Neural progenitor cell (in vitro differentiated cells): ENCODE data around the gene DAGLB. TPM values are rescaled to one million over a fixed set of nuclear protein-coding genes. Genes with fewer than 3 reads are reported as not detected.

Experiments used
- DNase-seq: peaks from one replicate; pipeline ENCODE4 v3.0.0-alpha.2; 2016; ENCODE audit warnings: low spot score
- H2AFZ ChIP-seq: fragments of 200-600 bp; sonication (generic); replicated peaks from 2 replicates; pipeline ENCODE4 v1.6.1; 2016; ENCODE audit warnings: antibody characterized with exemption
- H3F3A ChIP-seq: fragments of 200-600 bp; sonication (generic); 2 replicates; pipeline ENCODE4 v1.6.1; 2016; ENCODE audit warnings: antibody characterized with exemption, low read depth
- H3K27ac ChIP-seq: fragments of 200-600 bp; sonication (generic); 2 replicates; pipeline ENCODE4 v1.5.1; 2016; ENCODE audit warnings: mild to moderate bottlenecking
- H3K27me3 ChIP-seq: fragments of 200-600 bp; sonication (generic); 2 replicates; pipeline ENCODE4 v1.6.1; 2016; ENCODE audit warnings: mild to moderate bottlenecking, moderate library complexity
- H3K36me3 ChIP-seq: fragments of 200-600 bp; sonication (generic); 2 replicates; pipeline ENCODE4 v1.5.1; 2016
- H3K4me1 ChIP-seq: fragments of 200-600 bp; sonication (generic); 2 replicates; pipeline ENCODE4 v1.6.1; 2016; ENCODE audit warnings: mixed run types
- H3K4me2 ChIP-seq: fragments of 200-600 bp; sonication (generic); 2 replicates; pipeline ENCODE4 v1.6.1; 2016
- H3K4me3 ChIP-seq: fragments of 200-600 bp; sonication (generic); 2 replicates; pipeline ENCODE4 v1.5.1; 2016
- H3K79me2 ChIP-seq: fragments of 200-600 bp; sonication (generic); 2 replicates; pipeline ENCODE4 v1.6.1; 2016; ENCODE audit warnings: low read depth
- H3K9ac ChIP-seq: fragments of 200-600 bp; sonication (generic); 2 replicates; pipeline ENCODE4 v1.6.1; 2016
- H3K9me3 ChIP-seq: fragments of 200-600 bp; sonication (generic); 2 replicates; pipeline ENCODE4 v1.5.1; 2016; ENCODE audit warnings: low read depth
- H4K20me1 ChIP-seq: fragments of 200-600 bp; sonication (generic); 2 replicates; pipeline ENCODE4 v1.6.1; 2016; ENCODE audit warnings: low read depth
- H3K27ac Mint-ChIP-seq: 3 replicates; pipeline ENCODE4 v1.8.0; 2021; ENCODE audit warnings: mixed read lengths
- H3K27me3 Mint-ChIP-seq: 2 replicates; pipeline ENCODE4 v1.8.0; 2022; ENCODE audit warnings: low read depth, mild to moderate bottlenecking, inconsistent platforms, moderate library complexity, mixed read lengths; ENCODE audit not compliant: insufficient read depth
- H3K36me3 Mint-ChIP-seq: 3 replicates; pipeline ENCODE4 v1.8.0; 2021; ENCODE audit warnings: mixed read lengths
- H3K4me1 Mint-ChIP-seq: 3 replicates; pipeline ENCODE4 v1.8.0; 2021; ENCODE audit warnings: mixed read lengths
- H3K4me3 Mint-ChIP-seq: 3 replicates; pipeline ENCODE4 v1.8.0; 2021; ENCODE audit warnings: mild to moderate bottlenecking, moderate library complexity, mixed read lengths
- H3K9me3 Mint-ChIP-seq: 3 replicates; pipeline ENCODE4 v1.8.0; 2020; ENCODE audit warnings: mixed read lengths
- EZH2 ChIP-seq: fragments of 200-600 bp; sonication (generic); IDR thresholded peaks from 2 replicates; pipeline ENCODE4 v1.6.1; 2017; ENCODE audit warnings: antibody characterized with exemption, mild to moderate bottlenecking, moderate library complexity
- EZH2phosphoT487 ChIP-seq: fragments of 200-600 bp; sonication (generic); IDR thresholded peaks from 2 replicates; pipeline ENCODE4 v1.6.1; 2017; ENCODE audit warnings: antibody characterized with exemption
- total RNA-seq: library from RNA; depleted of rRNA; stranded (reverse); fragments of >200 nt; gene quantifications from 2 replicates; pipeline ENCODE4 v1.2.3, GENCODE V29; 2015; ENCODE audit warnings: low replicate concordance
- TF ChIP-seq, protein P1 (sequence below): fragments of 200-600 bp; sonication (generic); IDR thresholded peaks from 2 replicates; pipeline ENCODE4 v1.5.1; 2017; ENCODE audit warnings: antibody characterized with exemption, mild to moderate bottlenecking

DAGLB gene
- total RNA-seq, 1 donor from 2014 or later, result 28.0 TPM

DNA sequence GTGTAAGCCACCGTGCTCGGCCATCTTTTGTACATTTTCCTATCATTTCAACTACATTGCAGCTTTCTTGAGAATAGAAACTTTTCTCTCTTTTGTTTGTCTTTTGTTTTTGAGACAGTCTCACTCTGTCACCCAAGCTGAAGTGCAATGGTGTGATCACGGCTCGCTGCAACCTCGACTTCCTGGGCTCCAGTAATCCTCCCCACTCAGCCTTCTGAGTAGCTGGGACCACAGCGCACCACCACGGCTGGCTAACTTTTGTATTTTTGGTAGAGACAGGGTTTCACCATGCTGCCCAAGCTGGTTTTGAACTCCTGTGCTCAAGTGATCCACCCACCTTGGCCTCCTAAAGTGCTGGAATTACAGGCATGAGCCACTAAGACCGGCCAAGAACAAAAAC, 31.3 kb upstream of the DAGLB start:
- Mint-ChIP-seq H3K4me1 (peaks cover 7% of the 10 kb centered on the region), H3K27me3 (no peaks in the 10 kb centered on the region), H3K4me3 (no peak overlapping the region), H3K36me3 (peaks cover 13% of the 10 kb centered on the region), H3K27ac (no peak overlapping the region), H3K9me3 (no peaks in the 10 kb centered on the region)
- DNase-seq, result no peak
- Histone ChIP-seq H3K9me3 (no peaks in the 10 kb centered on the region), H3K9ac (no peak overlapping the region), H3K27ac (no peak overlapping the region), H3K4me2 (no peak overlapping the region), H3F3A (peaks cover 4% of the 10 kb centered on the region), H3K4me1 (no peaks in the 10 kb centered on the region), H4K20me1 (peaks cover 82% of the 10 kb centered on the region), H3K27me3 (no peaks in the 10 kb centered on the region), H3K79me2 (peaks cover 97% of the 10 kb centered on the region), H3K4me3 (no peak overlapping the region), H2AFZ (no peak overlapping the region), H3K36me3 (no peaks in the 10 kb centered on the region)
- TF ChIP-seq EZH2, result no peak
- TF ChIP-seq EZH2phosphoT487, result no peak
- TF ChIP-seq, protein P1, sequence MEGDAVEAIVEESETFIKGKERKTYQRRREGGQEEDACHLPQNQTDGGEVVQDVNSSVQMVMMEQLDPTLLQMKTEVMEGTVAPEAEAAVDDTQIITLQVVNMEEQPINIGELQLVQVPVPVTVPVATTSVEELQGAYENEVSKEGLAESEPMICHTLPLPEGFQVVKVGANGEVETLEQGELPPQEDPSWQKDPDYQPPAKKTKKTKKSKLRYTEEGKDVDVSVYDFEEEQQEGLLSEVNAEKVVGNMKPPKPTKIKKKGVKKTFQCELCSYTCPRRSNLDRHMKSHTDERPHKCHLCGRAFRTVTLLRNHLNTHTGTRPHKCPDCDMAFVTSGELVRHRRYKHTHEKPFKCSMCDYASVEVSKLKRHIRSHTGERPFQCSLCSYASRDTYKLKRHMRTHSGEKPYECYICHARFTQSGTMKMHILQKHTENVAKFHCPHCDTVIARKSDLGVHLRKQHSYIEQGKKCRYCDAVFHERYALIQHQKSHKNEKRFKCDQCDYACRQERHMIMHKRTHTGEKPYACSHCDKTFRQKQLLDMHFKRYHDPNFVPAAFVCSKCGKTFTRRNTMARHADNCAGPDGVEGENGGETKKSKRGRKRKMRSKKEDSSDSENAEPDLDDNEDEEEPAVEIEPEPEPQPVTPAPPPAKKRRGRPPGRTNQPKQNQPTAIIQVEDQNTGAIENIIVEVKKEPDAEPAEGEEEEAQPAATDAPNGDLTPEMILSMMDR, result no peak

DNA sequence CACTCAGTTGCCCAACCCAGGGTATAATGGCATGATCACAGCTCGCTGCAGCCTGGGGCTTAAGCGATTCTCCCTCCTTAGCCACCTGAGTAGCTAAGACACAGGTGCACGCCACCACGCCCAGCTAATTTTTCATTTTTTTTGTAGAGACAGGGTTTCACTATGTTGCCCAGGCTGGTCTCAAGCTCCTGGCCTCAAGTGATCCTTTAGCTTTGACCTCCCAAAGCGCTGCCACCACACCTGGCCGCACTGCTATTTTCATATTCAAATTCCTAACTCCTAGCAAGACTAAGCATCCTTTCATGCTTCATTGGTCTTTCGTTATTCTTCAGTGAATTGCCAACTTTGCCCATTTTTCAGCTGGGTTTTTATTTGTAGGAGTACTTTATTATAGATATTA, 30.4 kb upstream of the DAGLB start:
- Histone ChIP-seq H3K36me3 (no peaks in the 10 kb centered on the region), H3K4me1 (no peaks in the 10 kb centered on the region), H2AFZ (no peak overlapping the region), H3K4me2 (no peak overlapping the region), H3K27me3 (no peaks in the 10 kb centered on the region), H3K79me2 (peaks cover 96% of the 10 kb centered on the region), H3K9me3 (no peaks in the 10 kb centered on the region), H3K9ac (no peak overlapping the region), H3K4me3 (no peak overlapping the region), H3F3A (no peaks in the 10 kb centered on the region), H4K20me1 (peaks cover 83% of the 10 kb centered on the region), H3K27ac (no peak overlapping the region)
- Mint-ChIP-seq H3K9me3 (no peaks in the 10 kb centered on the region), H3K36me3 (peaks cover 14% of the 10 kb centered on the region), H3K4me3 (no peak overlapping the region), H3K4me1 (peaks cover 7% of the 10 kb centered on the region), H3K27me3 (no peaks in the 10 kb centered on the region), H3K27ac (no peak overlapping the region)
- DNase-seq, result no peak
- TF ChIP-seq EZH2phosphoT487 (no peak), EZH2 (no peak)
- TF ChIP-seq, protein P1, result no peak

DNA sequence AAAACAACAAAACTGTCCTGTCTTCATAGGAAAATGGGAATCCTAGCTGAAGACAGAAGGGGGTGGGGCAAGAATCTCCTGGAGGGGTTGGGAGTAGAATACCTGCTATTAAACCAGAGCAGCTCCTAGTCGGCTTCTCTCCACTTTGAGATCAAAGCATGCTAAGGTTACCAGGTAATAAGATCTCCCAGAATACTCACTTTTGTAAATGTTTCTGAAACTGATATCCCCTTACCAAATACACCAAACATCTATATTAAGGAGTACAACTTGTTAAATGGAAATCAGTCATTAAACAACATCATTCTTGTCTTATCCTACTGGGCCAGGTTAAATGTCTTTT, 29.5 kb upstream of the DAGLB start:
- Mint-ChIP-seq H3K4me1 (peaks cover 3% of the 10 kb centered on the region), H3K9me3 (no peaks in the 10 kb centered on the region), H3K4me3 (no peak overlapping the region), H3K27ac (no peak overlapping the region), H3K27me3 (peaks cover under 1% of the 10 kb centered on the region), H3K36me3 (peaks cover 17% of the 10 kb centered on the region)
- Histone ChIP-seq H3K79me2 (peaks cover 88% of the 10 kb centered on the region), H3K4me2 (no peak overlapping the region), H3K4me3 (no peak overlapping the region), H3K36me3 (no peaks in the 10 kb centered on the region), H3K4me1 (no peaks in the 10 kb centered on the region), H3K9me3 (no peaks in the 10 kb centered on the region), H3K27me3 (no peaks in the 10 kb centered on the region), H3F3A (no peaks in the 10 kb centered on the region), H4K20me1 (peaks cover 74% of the 10 kb centered on the region), H3K27ac (no peak overlapping the region), H3K9ac (no peak overlapping the region), H2AFZ (no peak overlapping the region)
- TF ChIP-seq, protein P1, result no peak
- no peak for DNase-seq
